DND-41 (cell line): ENCODE results near the gene ARHGAP5.

ENCODE experiments used
- EZH2 ChIP-seq: IDR thresholded peaks from 3 replicates; pipeline ENCODE4 v1.6.1; 2012; ENCODE audit warnings: borderline replicate concordance, low read depth, mild to moderate bottlenecking, moderate library complexity, low read length, inconsistent platforms; ENCODE audit not compliant: severe bottlenecking
- TF ChIP-seq, protein P1 (sequence below): IDR thresholded peaks from 2 replicates; pipeline ENCODE4 v1.5.1; 2012; ENCODE audit warnings: borderline replicate concordance, low read length, moderate library complexity, mild to moderate bottlenecking; ENCODE audit not compliant: poor library complexity, severe bottlenecking; ENCODE audit errors: extremely low read depth

DNA sequence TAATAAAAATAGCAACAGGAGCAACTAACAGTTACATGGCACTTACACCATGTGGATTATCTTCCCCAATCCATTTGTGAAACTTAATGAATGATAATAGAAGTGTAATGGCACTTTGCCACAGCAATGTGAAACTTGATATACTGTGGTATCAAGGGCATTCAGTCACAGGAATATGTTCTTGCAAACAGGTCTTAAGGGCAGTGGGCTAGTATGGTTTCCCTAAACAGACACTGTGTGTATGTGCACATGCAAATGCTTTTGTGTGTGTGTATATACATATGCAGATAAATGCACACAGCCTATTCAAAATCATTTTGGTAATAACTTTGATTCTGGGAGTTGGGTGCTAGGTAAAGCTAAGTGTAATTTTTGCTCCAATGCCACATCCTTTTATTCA lies 26.2 kb upstream of the ARHGAP5 start:
- TF ChIP-seq, protein P1, sequence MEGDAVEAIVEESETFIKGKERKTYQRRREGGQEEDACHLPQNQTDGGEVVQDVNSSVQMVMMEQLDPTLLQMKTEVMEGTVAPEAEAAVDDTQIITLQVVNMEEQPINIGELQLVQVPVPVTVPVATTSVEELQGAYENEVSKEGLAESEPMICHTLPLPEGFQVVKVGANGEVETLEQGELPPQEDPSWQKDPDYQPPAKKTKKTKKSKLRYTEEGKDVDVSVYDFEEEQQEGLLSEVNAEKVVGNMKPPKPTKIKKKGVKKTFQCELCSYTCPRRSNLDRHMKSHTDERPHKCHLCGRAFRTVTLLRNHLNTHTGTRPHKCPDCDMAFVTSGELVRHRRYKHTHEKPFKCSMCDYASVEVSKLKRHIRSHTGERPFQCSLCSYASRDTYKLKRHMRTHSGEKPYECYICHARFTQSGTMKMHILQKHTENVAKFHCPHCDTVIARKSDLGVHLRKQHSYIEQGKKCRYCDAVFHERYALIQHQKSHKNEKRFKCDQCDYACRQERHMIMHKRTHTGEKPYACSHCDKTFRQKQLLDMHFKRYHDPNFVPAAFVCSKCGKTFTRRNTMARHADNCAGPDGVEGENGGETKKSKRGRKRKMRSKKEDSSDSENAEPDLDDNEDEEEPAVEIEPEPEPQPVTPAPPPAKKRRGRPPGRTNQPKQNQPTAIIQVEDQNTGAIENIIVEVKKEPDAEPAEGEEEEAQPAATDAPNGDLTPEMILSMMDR, result no peak
- TF ChIP-seq EZH2, result no peak
